Activated CD8-positive, alpha-beta T cell treated with anti-CD3 and anti-CD28 coated beads, Interleukin-2, amount 10 ng/mL, durations not matched to agents 7 days and 5 days (primary cell): Measurements from ENCODE around the gene PCIF1. TPM values are rescaled to one million over a fixed set of nuclear protein-coding genes. Genes with fewer than 3 reads are reported as not detected.

Experiments used
- ATAC-seq: fragments of 150-1000 bp; cut with Tn5 transposase; one replicate; pipeline ENCODE4 v1.10.0; 2021; ENCODE audit warnings: moderate library complexity
- CTCF ChIA-PET: fragments of 350-600 bp; sonication (Branson Sonifier 250); formaldehyde crosslinking; loops from one replicate; lab custom pipeline; 2021; ENCODE audit warnings: antibody characterized with exemption; lab: Charles Lee
- POLR2A ChIA-PET: fragments of 350-600 bp; sonication (Branson Sonifier 250); formaldehyde crosslinking; loops from one replicate; lab custom pipeline; 2021; ENCODE audit warnings: antibody characterized with exemption; lab: Charles Lee
- DNase-seq: peaks from one replicate; pipeline ENCODE4 v3.0.0-alpha.2; 2020
- H3K27ac Mint-ChIP-seq: one replicate; pipeline ENCODE4 v1.8.0; 2021; ENCODE audit warnings: mild to moderate bottlenecking, mixed read lengths
- H3K27me3 Mint-ChIP-seq: one replicate; pipeline ENCODE4 v1.8.0; 2021; ENCODE audit warnings: low read depth, mixed read lengths
- H3K36me3 Mint-ChIP-seq: one replicate; pipeline ENCODE4 v1.8.0; 2021; ENCODE audit warnings: low read depth, mixed read lengths
- H3K4me1 Mint-ChIP-seq: one replicate; pipeline ENCODE4 v1.8.0; 2021; ENCODE audit warnings: low read depth, mixed read lengths
- H3K4me3 Mint-ChIP-seq: one replicate; pipeline ENCODE4 v1.8.0; 2021; ENCODE audit warnings: mild to moderate bottlenecking, mixed read lengths
- H3K9me3 Mint-ChIP-seq: one replicate; pipeline ENCODE4 v1.8.0; 2022; ENCODE audit warnings: mixed read lengths; ENCODE audit not compliant: insufficient read depth
- total RNA-seq, 2 experiments: library from RNA; stranded (reverse); gene quantifications; one replicate each; pipeline ENCODE4 v1.2.3, GENCODE V29; 2021

The PCIF1 gene
- total RNA-seq, 2 experiments from 2014 or later = 40.3 to 41.2 TPM

- Mint-ChIP-seq H3K4me3 (peak overlapping the region; percentile 92), H3K27ac (peak overlapping the region; percentile 100), H3K4me1 (peaks cover 23% of the 10 kb centered on the region), H3K9me3 (no peaks in the 10 kb centered on the region), H3K36me3 (peaks cover 30% of the 10 kb centered on the region), H3K27me3 (peaks cover 4% of the 10 kb centered on the region)
- no peak for DNase-seq
- ChIA-PET POLR2A (interaction anchor here (0.7 to 5.2 kb wide), 10 partner anchors 9 to 179 kb away, joined by 3 to 52 read pairs (median 5); partner anchors contain the start of genes DNTTIP1, PCIF1 and WFDC3), CTCF (interaction anchor here (1.1 to 7.7 kb wide), 20 partner anchors 11 to 377 kb away, joined by 3 to 98 read pairs (median 14); partner anchors contain the start of genes CTSA, DNTTIP1, PCIF1 and WFDC3)
- peak; percentile 9 for ATAC-seq
Observed at GRCh38 chr20:45971425-45971674, 36.9 kb downstream of the PCIF1 start.

GRCh38 chr20:45971675-45972499 is 37.4 kb downstream of the PCIF1 start, which contains the start of gene ZNF335:
Gene ZNF335, minus strand, starts transcription at chr20:45972203. Its CDS starts 793 bp downstream, at chr20:45971410.
- ChIA-PET POLR2A (interaction anchor here (0.6 to 5.2 kb wide), 11 partner anchors 11 to 392 kb away, joined by 3 to 52 read pairs (median 5); partner anchors contain the start of genes DNTTIP1, PCIF1 and WFDC3), CTCF (interaction anchor here (1.3 to 7.7 kb wide), 14 partner anchors 10 to 180 kb away, joined by 5 to 98 read pairs (median 20); partner anchors contain the start of genes DNTTIP1, PCIF1 and WFDC3)
- H3K27me3 Mint-ChIP-seq = peaks cover 4% of the 10 kb centered on the region
- ATAC-seq (peak; percentile 81), DNase-seq (peak; percentile 95)
- peaks cover 23% of the 10 kb centered on the region for H3K4me1 Mint-ChIP-seq
- H3K9me3 Mint-ChIP-seq = no peaks in the 10 kb centered on the region
- H3K4me3 Mint-ChIP-seq = peak within 1 kb of the TSS; percentile 92
- peaks cover 30% of the 10 kb centered on the region for H3K36me3 Mint-ChIP-seq
- peak within 1 kb of the TSS; percentile 100 for H3K27ac Mint-ChIP-seq

- DNase-seq (no peak), ATAC-seq (no peak)
- Mint-ChIP-seq H3K36me3 (peaks cover 24% of the 10 kb centered on the region), H3K4me1 (peaks cover 23% of the 10 kb centered on the region), H3K27ac (peak overlapping the region; percentile 100), H3K4me3 (peak overlapping the region; percentile 92), H3K9me3 (no peaks in the 10 kb centered on the region), H3K27me3 (peaks cover 6% of the 10 kb centered on the region)
- CTCF ChIA-PET = interaction anchor here (1.2 to 7.7 kb wide), 7 partner anchors 10 to 172 kb away, joined by 5 to 98 read pairs (median 50); partner anchors contain the start of gene PCIF1
- POLR2A ChIA-PET = interaction anchor here (0.6 to 5.2 kb wide), 9 partner anchors 10 to 392 kb away, joined by 3 to 52 read pairs (median 4); partner anchors contain the start of genes DNTTIP1, PCIF1 and WFDC3
Observed at GRCh38 chr20:45972500-45973183, 38.2 kb downstream of the PCIF1 start.

GRCh38 chr20:45974896-45975565 is 40.5 kb downstream of the PCIF1 start:
- H3K4me3 Mint-ChIP-seq = no peak overlapping the region
- CTCF ChIA-PET = interaction anchor here (2.4 to 7.7 kb wide), 2 partner anchors 12 to 38 kb away, joined by 7 to 98 read pairs; no protein-coding TSS in a partner anchor
- no peaks in the 10 kb centered on the region for H3K9me3 Mint-ChIP-seq
- POLR2A ChIA-PET = interaction anchor here (0.8 kb wide), 1 partner anchor 40 kb away, joined by 3 read pairs; no protein-coding TSS in a partner anchor
- DNase-seq (no peak), ATAC-seq (no peak)
- H3K27ac Mint-ChIP-seq = no peak overlapping the region
- H3K4me1 Mint-ChIP-seq = peaks cover 14% of the 10 kb centered on the region
- H3K36me3 Mint-ChIP-seq = peaks cover 13% of the 10 kb centered on the region
- peaks cover 18% of the 10 kb centered on the region for H3K27me3 Mint-ChIP-seq

GRCh38 chr20:45975686-45976085 is 41.2 kb downstream of the PCIF1 start:
- DNase-seq (no peak), ATAC-seq (no peak)
- Mint-ChIP-seq H3K9me3 (no peaks in the 10 kb centered on the region), H3K36me3 (peaks cover 8% of the 10 kb centered on the region), H3K27me3 (peaks cover 18% of the 10 kb centered on the region), H3K27ac (no peak overlapping the region), H3K4me3 (no peak overlapping the region), H3K4me1 (peaks cover 9% of the 10 kb centered on the region)
- CTCF ChIA-PET = interaction anchor here (2.4 to 3.6 kb wide), 2 partner anchors 11 to 37 kb away, joined by 7 to 32 read pairs; no protein-coding TSS in a partner anchor
- POLR2A ChIA-PET = no interaction called here

- Mint-ChIP-seq H3K4me3 (no peak overlapping the region), H3K36me3 (peaks cover 6% of the 10 kb centered on the region), H3K4me1 (peaks cover 7% of the 10 kb centered on the region), H3K27me3 (peaks cover 18% of the 10 kb centered on the region), H3K9me3 (no peaks in the 10 kb centered on the region), H3K27ac (no peak overlapping the region)
- DNase-seq = no peak
- no peak for ATAC-seq
- POLR2A ChIA-PET = no interaction called here
- CTCF ChIA-PET = interaction anchor here (2.4 to 3.6 kb wide), 2 partner anchors 11 to 37 kb away, joined by 7 to 32 read pairs; no protein-coding TSS in a partner anchor
Observed at GRCh38 chr20:45976086-45976485, 41.6 kb downstream of the PCIF1 start.

GRCh38 chr20:45981261-45981660 is 46.8 kb downstream of the PCIF1 start:
- DNase-seq (no peak), ATAC-seq (no peak)
- Mint-ChIP-seq H3K9me3 (no peaks in the 10 kb centered on the region), H3K4me1 (peaks cover 7% of the 10 kb centered on the region), H3K27me3 (peaks cover 17% of the 10 kb centered on the region), H3K36me3 (no peaks in the 10 kb centered on the region), H3K4me3 (no peak overlapping the region), H3K27ac (no peak overlapping the region)
- ChIA-PET CTCF (interaction anchor here (1.3 to 4.4 kb wide), 3 partner anchors 11 to 33 kb away, joined by 4 to 26 read pairs (median 5); no protein-coding TSS in a partner anchor), POLR2A (no interaction called here)

- CTCF ChIA-PET = interaction anchor here (1.4 to 4.4 kb wide), 5 partner anchors 10 to 40 kb away, joined by 3 to 26 read pairs (median 7); no protein-coding TSS in a partner anchor
- no peak overlapping the region for H3K4me3 Mint-ChIP-seq
- POLR2A ChIA-PET = interaction anchor here (1.1 to 1.2 kb wide), 2 partner anchors 11 to 18 kb away, joined by 4 read pairs; partner anchors contain the start of gene ZNF335
- H3K36me3 Mint-ChIP-seq = no peaks in the 10 kb centered on the region
- peaks cover 18% of the 10 kb centered on the region for H3K27me3 Mint-ChIP-seq
- H3K4me1 Mint-ChIP-seq = peaks cover 11% of the 10 kb centered on the region
- H3K27ac Mint-ChIP-seq = no peak overlapping the region
- ATAC-seq (no peak), DNase-seq (no peak)
- H3K9me3 Mint-ChIP-seq = no peaks in the 10 kb centered on the region
Observed at GRCh38 chr20:45983279-45983743, 48.8 kb downstream of the PCIF1 start.

- Mint-ChIP-seq H3K9me3 (no peaks in the 10 kb centered on the region), H3K4me1 (peaks cover 11% of the 10 kb centered on the region), H3K27me3 (peaks cover 25% of the 10 kb centered on the region), H3K4me3 (no peak overlapping the region), H3K27ac (no peak overlapping the region), H3K36me3 (no peaks in the 10 kb centered on the region)
- peak; percentile 17 for DNase-seq
- CTCF ChIA-PET = interaction anchor here (1.7 to 6.8 kb wide), 8 partner anchors 8 to 42 kb away, joined by 6 to 138 read pairs (median 30); partner anchors contain the start of gene ZNF335
- ATAC-seq = no peak
- POLR2A ChIA-PET = interaction anchor here (0.9 kb wide), 1 partner anchor 19 kb away, joined by 3 read pairs; no protein-coding TSS in a partner anchor
Observed at GRCh38 chr20:45985573-45985972, 51.1 kb downstream of the PCIF1 start.

- Mint-ChIP-seq H3K27me3 (peaks cover 28% of the 10 kb centered on the region), H3K4me1 (peaks cover 11% of the 10 kb centered on the region), H3K4me3 (no peak overlapping the region), H3K36me3 (no peaks in the 10 kb centered on the region), H3K27ac (no peak overlapping the region), H3K9me3 (no peaks in the 10 kb centered on the region)
- DNase-seq (peak; percentile 84), ATAC-seq (peak; percentile 99)
- ChIA-PET POLR2A (interaction anchor here (0.6 to 1.5 kb wide), 5 partner anchors 12 to 18 kb away, joined by 3 to 4 read pairs (median 3); no protein-coding TSS in a partner anchor), CTCF (interaction anchor here (0.6 to 6.8 kb wide), 27 partner anchors 10 to 362 kb away, joined by 3 to 138 read pairs (median 6); partner anchors contain the start of genes ACOT8, MMP9, PCIF1 and SNX21)
Observed at GRCh38 chr20:45987108-45987780, 52.8 kb downstream of the PCIF1 start.
